HG02840 (cell line): Measurements from ENCODE around the gene MMP1.
"Not testable (repeated sequence)": the region's sequence is repeated elsewhere in the genome, so short reads cannot be mapped to it uniquely, and the experiment has no call there.

Source experiments
- ATAC-seq: cut with Tn5 transposase; IDR thresholded peaks from one replicate; pipeline ENCODE4 v1.9.1; 2021; ENCODE audit warnings: mild to moderate bottlenecking, moderate library complexity, moderate number of reproducible peaks; ENCODE audit not compliant: unreplicated experiment, low FRiP score

MMP1 gene

GRCh38 chr11:102763440-102763839 lies 34.5 kb downstream of the MMP1 start:
- no peak for ATAC-seq

GRCh38 chr11:102762361-102762767 lies 35.6 kb downstream of the MMP1 start:
- ATAC-seq, result no peak

GRCh38 chr11:102761646-102762238 lies 36.2 kb downstream of the MMP1 start:
- no peak for ATAC-seq

- ATAC-seq, result no peak
These were observed 37.5 kb downstream of the MMP1 start for GRCh38 chr11:102760344-102761035.

GRCh38 chr11:102757823-102758549 lies 40.0 kb downstream of the MMP1 start:
- no peak for ATAC-seq

- ATAC-seq, result no peak
These were observed 44.7 kb downstream of the MMP1 start for GRCh38 chr11:102753267-102753666.

GRCh38 chr11:102751673-102752072 lies 46.3 kb downstream of the MMP1 start:
- ATAC-seq, result no peak

- no peak for ATAC-seq
These were observed 48.7 kb downstream of the MMP1 start for GRCh38 chr11:102749101-102749722.

- not testable (repeated sequence) for ATAC-seq
These were observed 51.0 kb downstream of the MMP1 start for GRCh38 chr11:102746746-102747578.
